Adrenal gland (tissue), 5 donors: ENCODE measurements around the gene COL2A1.

Experiments used
- POLR2A ChIP-seq, 2 donors: fragments of 450-650 bp; IDR thresholded peaks; one replicate each; pipeline ENCODE4 v1.6.1; 2017; ENCODE audit warnings: antibody characterized with exemption in 2 of 2, mild to moderate bottlenecking in 2 of 2, moderate library complexity in 1 of 2
- TF ChIP-seq, protein P1 (sequence below), 6 experiments: fragments of 450-650 bp in 4 of 6; fragments of 200-600 bp in 2 of 6; sonication (generic) in 1 of 6; IDR thresholded peaks; 1 replicate in 5 of 6; 2 replicates in 1 of 6; pipeline versions ENCODE4 v1.5.1 to v1.8.0; 2016 to 2021; ENCODE audit warnings: antibody characterized with exemption in 6 of 6, mild to moderate bottlenecking in 2 of 6, moderate library complexity in 1 of 6
- donor health status: DM: no; HTN: no; CAD: no.

DNA sequence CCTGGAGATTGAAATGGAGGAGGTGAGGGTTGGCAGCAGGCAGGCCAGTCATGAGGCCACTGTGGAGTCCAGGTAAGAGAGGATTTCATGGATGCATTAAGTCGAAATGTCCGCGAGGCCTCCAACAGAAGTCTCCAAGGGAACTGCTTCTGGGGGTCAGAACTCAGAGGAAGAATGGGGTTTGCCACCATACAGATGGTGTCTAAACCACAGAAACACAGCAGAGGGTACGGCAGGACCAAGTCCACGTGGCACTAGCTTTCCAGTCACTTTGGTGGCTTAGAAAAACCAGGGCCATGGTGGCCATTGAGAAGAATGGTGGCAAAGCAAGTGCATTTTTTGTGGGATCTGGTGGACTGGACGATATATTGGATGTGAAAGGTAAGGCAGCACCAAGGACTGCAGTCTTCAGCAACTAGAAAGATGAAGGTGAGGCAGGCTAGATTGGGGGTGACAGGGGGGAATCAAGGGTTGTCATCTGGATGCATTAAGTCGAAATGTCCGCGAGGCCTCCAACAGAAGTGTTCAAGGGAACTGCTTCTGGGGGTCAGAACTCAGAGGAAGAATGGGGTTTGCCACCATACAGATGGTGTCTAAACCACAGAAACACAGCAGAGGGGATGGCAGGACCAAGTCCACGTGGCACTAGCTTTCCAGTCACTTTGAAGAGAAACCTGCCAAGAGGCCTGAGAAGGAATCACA is 63.4 kb downstream of the COL2A1 start:
- TF ChIP-seq, protein P1, sequence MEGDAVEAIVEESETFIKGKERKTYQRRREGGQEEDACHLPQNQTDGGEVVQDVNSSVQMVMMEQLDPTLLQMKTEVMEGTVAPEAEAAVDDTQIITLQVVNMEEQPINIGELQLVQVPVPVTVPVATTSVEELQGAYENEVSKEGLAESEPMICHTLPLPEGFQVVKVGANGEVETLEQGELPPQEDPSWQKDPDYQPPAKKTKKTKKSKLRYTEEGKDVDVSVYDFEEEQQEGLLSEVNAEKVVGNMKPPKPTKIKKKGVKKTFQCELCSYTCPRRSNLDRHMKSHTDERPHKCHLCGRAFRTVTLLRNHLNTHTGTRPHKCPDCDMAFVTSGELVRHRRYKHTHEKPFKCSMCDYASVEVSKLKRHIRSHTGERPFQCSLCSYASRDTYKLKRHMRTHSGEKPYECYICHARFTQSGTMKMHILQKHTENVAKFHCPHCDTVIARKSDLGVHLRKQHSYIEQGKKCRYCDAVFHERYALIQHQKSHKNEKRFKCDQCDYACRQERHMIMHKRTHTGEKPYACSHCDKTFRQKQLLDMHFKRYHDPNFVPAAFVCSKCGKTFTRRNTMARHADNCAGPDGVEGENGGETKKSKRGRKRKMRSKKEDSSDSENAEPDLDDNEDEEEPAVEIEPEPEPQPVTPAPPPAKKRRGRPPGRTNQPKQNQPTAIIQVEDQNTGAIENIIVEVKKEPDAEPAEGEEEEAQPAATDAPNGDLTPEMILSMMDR (IDR thresholded peaks at IDR 0.05), result no peak
- TF ChIP-seq POLR2A (IDR thresholded peaks at IDR 0.05), result no peak
